Measurements from ENCODE around the gene TRPM3.
"Not testable (repeated sequence)": the region's sequence is repeated elsewhere in the genome, so short reads cannot be mapped to it uniquely, and the experiment has no call there.

TRPM3 gene

DNA sequence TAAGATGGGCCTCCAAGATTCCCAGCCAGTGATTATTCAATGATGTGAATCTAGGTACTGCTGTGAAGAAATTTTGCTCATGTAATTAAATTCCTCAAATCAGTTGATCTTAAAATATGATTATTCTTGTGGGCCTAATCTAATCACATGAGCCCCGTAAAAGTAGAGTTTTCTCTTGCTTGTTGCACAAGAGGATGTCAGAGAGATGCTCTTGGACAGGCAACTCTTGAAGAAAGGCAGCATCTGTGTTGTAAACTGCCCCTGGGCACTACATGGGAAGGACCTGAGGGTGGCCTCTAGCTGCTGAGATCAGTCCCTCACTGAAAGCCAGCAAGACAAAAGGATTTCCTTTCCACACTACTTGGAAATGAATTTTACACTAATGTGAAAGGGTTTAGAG is 132.9 kb downstream of the TRPM3 start:
- DNase-seq = no peak

DNA sequence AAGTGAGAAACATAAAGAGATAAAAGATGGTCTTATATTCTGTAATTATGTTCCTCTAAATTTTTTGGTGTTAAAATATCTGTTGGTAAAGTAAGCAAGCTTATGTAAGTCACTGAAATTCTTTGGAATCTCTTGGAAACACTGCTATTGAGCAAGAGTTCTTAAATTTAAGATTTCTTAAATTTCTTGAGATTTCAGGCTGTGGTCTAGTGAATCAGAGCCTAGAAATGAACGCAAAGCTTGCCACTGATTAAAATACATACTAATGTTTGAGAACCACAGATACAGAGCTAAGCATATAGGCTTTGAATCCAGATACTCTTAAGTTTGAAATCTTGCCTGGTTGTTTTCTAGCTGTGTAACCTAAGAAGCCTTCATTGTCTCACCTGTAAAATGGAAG is 133.4 kb downstream of the TRPM3 start:
- DNase-seq = no peak

GRCh38 chr9:70986984-70987383 is 134.4 kb downstream of the TRPM3 start:
- DNase-seq = no peak

DNA sequence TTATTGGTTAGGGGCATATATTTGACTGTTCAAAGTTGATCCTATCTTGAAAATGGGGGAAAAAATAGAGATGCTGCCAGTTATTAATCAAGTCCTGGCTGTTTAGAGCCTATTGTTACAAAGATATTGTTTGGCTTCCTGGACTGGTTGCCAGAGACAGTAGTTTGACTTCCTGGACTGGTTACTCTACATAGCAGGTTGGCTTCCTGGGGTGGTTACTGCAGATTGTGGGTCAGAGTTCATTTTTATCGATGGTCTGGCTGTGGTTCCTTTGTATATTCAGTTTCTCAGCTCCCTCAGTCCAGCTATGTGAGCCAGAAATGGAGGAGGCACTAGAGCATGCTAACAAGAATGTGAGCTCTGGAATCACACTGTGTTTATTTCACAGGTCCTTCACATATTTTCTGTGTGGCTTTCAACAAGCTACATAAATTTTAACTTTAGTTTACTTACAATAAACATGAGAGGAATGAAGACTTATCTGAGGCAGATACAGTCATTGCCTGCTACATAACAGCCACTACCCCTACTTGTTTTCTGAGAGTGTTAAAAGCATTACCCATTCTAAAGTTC is 137.6 kb downstream of the TRPM3 start:
- no peak for DNase-seq

- no peak for DNase-seq
These were observed 140.1 kb downstream of the TRPM3 start for GRCh38 chr9:70981312-70981711.

DNA sequence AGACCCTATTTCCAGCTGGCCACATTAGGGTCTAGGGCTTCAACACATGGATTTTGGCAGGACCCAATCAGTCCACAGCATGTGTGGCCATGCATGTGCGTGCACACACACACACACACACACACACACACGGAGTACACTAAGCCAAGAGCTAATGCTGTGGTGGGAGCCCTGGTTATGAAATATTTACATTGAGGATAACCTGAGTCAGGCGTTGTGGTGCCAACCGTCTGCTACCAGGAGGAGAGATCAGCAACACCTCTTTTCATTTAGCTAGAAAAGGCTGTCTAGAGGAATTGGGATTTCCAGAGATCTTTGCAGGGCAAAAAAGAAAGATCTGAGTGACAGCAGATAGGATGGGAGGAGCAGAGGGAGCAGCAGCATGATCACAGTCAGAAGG is 141.5 kb downstream of the TRPM3 start:
- no peak for DNase-seq

- no peak for DNase-seq
These were observed 143.3 kb downstream of the TRPM3 start for GRCh38 chr9:70978085-70978484.

- DNase-seq = no peak
These were observed 145.6 kb downstream of the TRPM3 start for GRCh38 chr9:70975821-70976220.

- no peak for DNase-seq
These were observed 149.7 kb downstream of the TRPM3 start for GRCh38 chr9:70971723-70972122.

DNA sequence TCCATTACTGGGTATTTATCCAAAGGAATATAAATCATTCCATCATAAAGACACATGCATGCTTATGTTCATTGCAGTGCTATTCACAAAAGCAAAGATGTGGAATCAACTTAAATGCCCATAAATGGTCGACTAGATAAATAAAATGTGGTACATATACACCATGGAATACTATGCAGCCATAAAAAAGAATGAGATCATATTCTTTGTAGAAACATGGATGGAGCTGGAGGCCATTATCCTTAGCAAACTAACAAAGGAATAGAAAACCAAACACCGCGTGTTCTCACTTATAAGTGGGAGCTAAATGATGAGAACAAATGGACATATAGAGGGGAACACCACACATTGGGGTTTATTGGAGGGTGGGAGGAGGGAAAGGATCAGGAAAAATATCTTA is 155.0 kb downstream of the TRPM3 start:
- not testable (repeated sequence) for DNase-seq

DNA sequence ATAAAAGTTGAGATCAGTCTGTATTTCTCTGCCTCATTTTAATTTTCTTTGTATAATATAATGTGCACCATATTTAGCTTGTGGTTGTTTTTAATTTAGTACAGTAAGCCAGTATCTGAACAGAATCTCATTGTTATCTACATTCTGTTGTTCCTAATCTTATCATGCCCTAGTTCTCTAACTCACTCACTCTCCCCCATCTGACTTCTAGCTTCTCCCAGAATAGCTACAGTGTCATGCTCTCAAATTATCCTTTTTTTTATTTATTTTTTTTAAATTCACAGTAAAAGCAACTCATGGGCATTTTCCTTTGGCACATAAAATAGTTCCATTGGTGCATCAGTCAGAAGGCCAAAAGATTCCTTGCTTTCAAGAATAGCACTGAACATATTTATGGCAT is 156.6 kb downstream of the TRPM3 start:
- no peak for DNase-seq

GRCh38 chr9:70963554-70963953 is 157.9 kb downstream of the TRPM3 start:
- no peak for DNase-seq

- DNase-seq = no peak
These were observed 158.5 kb downstream of the TRPM3 start for GRCh38 chr9:70962761-70963440.

- no peak for DNase-seq
These were observed 162.1 kb downstream of the TRPM3 start for GRCh38 chr9:70959366-70959765.

- no peak for DNase-seq
These were observed 166.8 kb downstream of the TRPM3 start for GRCh38 chr9:70954596-70955143.

DNA sequence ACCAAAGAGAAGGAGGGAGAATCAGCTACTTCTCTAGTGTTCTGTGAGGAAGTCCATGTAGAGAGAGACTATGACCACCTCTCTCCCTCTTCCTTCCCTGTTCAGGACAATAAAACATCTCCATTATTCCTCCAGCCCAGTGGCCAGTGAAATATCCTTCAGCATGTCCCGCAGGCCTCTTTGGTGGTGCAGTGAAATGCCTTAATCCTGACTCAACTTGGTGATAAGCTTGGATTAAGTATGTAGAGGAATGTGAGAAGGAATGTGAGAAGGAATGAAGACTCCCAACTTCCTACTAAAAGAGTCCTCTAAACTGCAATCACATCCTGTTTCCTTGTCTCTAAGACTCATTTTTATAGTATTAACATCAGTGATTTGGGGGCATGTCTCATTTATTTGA is 167.3 kb downstream of the TRPM3 start:
- DNase-seq = no peak

DNA sequence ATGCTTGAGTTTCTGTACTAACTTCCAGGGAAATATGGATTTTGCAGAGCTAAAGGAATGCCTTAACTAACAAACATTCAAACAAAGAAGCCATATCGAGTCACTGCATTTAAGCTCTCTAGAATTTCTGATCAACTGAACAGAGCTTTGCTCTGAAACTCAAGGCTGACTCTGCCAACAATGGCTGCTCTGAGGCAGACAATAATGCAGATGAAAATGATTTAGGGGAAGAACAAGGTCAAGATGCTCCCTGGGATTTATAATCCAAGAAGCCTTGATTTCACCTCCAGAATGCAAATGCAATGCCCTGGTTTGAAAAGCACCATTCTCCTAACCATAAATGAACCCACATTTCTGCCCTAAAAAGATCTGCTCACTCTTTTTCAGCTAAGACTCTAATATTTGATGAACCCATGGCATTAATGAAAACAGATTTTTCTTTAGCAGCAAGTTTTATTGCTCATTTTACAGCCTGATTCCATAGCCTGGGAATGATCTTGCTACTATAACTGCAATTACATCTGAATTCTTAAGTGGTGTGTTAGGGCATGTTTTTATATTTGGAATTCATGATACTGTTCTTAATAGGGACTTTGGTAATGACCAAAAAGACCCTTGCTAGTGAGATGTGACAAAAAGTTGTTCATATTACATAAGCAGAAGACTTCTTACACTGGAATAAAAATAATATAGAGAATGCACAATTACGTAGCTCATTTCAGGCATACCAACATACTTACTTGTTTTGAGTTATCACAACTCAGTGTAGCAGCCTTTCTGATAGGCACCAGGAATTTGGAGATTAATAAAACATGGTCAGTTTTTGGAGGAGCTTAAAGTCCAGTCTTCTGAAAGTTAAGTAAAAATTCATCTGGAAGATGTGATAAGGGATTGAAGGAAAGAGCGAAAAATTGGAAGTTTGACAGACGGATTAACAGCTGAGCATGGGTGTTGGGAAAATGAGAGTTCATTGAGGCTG is 169.4 kb downstream of the TRPM3 start:
- DNase-seq = no peak

DNA sequence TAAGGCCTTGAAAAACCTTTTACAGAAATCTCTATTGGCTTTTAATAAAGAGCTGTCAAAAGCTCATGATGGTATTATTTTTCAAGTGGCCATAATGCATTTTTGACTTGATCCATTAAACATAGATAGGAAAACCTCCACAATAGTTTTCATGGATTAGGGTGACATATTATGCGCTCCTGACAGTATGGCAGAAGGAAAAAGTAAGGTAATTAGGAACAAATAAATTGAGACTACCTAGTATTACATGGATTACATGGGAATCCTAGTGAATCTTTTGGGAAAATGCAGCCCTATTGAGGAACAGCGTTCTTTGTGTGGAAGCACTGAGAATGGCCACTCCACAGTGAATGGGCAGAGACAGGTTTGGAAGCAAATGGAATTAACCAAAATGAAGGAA is 171.2 kb downstream of the TRPM3 start:
- DNase-seq = no peak

GRCh38 chr9:70949239-70949638 is 172.2 kb downstream of the TRPM3 start:
- DNase-seq = no peak

GRCh38 chr9:70948744-70949143 is 172.7 kb downstream of the TRPM3 start:
- DNase-seq = no peak

DNA sequence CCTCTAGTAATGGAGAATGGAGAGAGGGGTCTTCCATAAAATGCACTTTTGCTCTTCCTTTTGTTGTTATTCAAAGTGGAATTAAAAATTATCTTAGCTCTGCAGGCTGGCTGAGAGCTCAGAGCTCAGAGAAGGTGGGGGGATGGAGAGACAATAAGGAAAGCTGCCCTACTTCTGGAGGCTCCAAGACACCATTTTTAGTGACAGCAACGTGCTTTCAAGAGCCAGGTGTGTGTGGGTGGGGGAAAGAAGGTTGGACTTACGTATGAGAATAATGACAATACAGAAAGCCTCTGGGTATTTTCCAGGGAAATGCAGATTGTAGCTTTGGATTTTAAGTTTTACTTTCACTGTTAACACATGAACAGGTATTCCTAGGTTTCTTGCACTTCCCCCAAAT is 173.9 kb downstream of the TRPM3 start:
- no peak for DNase-seq

- no peak for DNase-seq
These were observed 174.3 kb downstream of the TRPM3 start for GRCh38 chr9:70947086-70947485.

GRCh38 chr9:70945301-70945700 is 176.1 kb downstream of the TRPM3 start:
- DNase-seq = no peak

DNA sequence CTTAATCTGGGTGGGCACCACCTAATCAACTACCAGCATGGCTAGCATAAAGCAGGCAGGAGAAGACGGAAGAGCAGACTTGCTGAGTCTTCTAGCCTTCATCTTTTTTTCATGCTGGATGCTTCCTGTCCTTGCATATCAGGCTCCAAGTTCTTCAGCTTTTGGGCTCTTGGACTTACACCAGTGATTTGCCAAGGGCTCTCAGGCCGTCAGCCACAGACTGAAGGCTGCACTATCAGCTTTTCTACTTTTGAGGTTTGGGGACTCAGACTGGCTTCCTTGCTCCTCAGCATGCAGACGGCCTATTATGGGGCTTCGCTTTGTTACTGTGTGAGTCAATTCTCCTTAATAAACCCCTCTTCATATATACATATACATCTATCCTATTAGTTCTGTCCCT is 180.2 kb downstream of the TRPM3 start:
- no peak for DNase-seq

All from NCI-H526 (cell line).